BE2C (cell line): ENCODE measurements around the gene GNAQ.

Experiments
- DNase-seq: peaks from one replicate; pipeline ENCODE4 v3.0.0-alpha.2; 2020
- H3K27me3 ChIP-seq: fragments of 250-450 bp; sonication (Bioruptor Pico); 2 replicates; pipeline ENCODE4 v1.5.1; 2020; ENCODE audit warnings: mild to moderate bottlenecking
- H3K36me3 ChIP-seq: fragments of 250-450 bp; sonication (Bioruptor Pico); 2 replicates; pipeline ENCODE4 v1.5.1; 2020; ENCODE audit warnings: mild to moderate bottlenecking
- H3K4me1 ChIP-seq: fragments of 250-450 bp; sonication (Bioruptor Pico); 2 replicates; pipeline ENCODE4 v1.5.1; 2020
- H3K4me3 ChIP-seq: 2 replicates; pipeline ENCODE4 v1.5.1; 2011; ENCODE audit warnings: low read depth, low read length
- H3K9me3 ChIP-seq: fragments of 250-450 bp; sonication (Bioruptor Pico); 2 replicates; pipeline ENCODE4 v1.5.1; 2020
- TF ChIP-seq, protein P1 (sequence below): IDR thresholded peaks from 2 replicates; pipeline ENCODE4 v1.5.1; 2012; ENCODE audit warnings: mild to moderate bottlenecking, low read depth, low read length

GNAQ gene

DNA sequence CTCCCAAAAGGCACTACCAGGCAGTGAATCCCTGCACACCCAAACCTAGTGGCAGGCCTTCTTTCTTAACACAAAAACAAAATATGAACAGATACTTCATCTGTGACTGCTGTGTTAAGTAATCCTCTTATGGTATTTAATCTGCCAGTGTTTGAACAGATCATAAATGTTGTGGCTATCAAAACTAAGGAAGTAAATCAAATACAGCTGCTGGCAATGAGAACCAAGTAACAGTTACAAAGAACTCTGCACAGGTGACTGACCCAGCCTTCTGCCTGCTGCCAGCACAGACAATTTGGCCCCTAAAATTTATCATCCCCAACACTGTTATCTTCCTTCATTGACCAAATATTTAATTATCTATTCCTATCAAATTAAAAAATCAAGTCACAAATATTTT, 78.0 kb downstream of the GNAQ start:
- Histone ChIP-seq H3K4me3 (no peak overlapping the region), H3K27me3 (no peaks in the 10 kb centered on the region), H3K4me1 (peaks cover 25% of the 10 kb centered on the region), H3K9me3 (no peaks in the 10 kb centered on the region), H3K36me3 (no peaks in the 10 kb centered on the region; the same call in 1 of the 2 replicates)
- no peak for DNase-seq
- TF ChIP-seq, protein P1, sequence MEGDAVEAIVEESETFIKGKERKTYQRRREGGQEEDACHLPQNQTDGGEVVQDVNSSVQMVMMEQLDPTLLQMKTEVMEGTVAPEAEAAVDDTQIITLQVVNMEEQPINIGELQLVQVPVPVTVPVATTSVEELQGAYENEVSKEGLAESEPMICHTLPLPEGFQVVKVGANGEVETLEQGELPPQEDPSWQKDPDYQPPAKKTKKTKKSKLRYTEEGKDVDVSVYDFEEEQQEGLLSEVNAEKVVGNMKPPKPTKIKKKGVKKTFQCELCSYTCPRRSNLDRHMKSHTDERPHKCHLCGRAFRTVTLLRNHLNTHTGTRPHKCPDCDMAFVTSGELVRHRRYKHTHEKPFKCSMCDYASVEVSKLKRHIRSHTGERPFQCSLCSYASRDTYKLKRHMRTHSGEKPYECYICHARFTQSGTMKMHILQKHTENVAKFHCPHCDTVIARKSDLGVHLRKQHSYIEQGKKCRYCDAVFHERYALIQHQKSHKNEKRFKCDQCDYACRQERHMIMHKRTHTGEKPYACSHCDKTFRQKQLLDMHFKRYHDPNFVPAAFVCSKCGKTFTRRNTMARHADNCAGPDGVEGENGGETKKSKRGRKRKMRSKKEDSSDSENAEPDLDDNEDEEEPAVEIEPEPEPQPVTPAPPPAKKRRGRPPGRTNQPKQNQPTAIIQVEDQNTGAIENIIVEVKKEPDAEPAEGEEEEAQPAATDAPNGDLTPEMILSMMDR: no peak

DNA sequence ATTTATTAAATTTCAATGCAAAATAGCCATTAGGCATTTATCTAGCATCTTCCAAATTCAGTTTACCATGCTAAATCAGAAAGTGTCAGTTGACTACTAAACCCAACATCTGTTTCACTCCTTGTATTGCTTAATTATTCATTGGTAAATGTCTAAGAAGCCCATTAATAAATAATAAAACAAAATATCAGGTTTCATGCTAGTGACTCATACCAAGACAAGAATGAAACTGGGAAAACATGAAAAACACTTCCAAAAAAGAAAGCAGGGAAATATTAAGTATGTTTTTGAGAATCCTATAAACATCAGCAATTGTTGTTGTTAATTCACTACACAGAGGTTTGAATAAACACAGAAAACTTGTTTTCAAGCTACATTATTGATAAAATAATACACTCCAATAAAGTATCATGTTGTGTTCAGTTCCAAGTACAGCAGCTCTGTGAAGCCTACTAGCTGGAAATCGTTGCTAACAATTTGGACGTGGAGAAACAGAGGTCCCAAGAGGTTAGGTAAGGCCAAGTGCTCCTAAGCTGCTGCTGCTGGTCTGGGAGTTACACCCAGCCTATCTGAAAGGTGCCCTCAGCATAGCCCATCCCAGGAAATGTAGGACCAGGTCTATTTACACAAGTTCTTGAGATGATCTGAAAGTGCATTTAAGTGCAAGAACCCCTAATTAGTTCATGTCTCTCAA, 78.8 kb downstream of the GNAQ start:
- no peak for DNase-seq
- no peaks in the 10 kb centered on the region for H3K27me3 ChIP-seq
- no peaks in the 10 kb centered on the region for H3K9me3 ChIP-seq
- no peak overlapping the region for H3K4me3 ChIP-seq
- TF ChIP-seq, protein P1: no peak
- H3K4me1 ChIP-seq: peaks cover 25% of the 10 kb centered on the region
- H3K36me3 ChIP-seq: no peaks in the 10 kb centered on the region; the same call in 1 of the 2 replicates

DNA sequence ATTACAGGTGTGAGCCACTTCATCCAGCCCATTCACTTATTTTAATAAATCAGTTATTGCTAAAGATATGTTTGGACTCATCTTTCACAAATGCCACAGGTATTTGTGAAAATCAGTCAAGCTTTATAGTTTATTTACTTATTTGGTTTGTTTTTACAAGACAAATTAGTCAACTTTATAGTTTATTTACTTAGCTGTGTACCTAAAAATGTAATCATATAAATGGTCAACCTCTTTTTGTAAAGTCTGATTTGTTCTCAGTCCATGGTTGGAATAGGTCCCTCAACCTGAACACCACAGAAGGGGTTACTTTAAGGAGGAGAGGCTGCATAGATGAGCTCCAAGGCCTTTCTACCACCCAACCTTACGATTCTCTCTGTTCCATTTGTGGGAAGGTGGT, 80.2 kb downstream of the GNAQ start:
- Histone ChIP-seq H3K4me3 (no peak overlapping the region), H3K9me3 (no peaks in the 10 kb centered on the region), H3K27me3 (no peaks in the 10 kb centered on the region), H3K36me3 (no peaks in the 10 kb centered on the region; the same call in 1 of the 2 replicates), H3K4me1 (peaks cover 36% of the 10 kb centered on the region)
- DNase-seq: no peak
- TF ChIP-seq, protein P1: no peak

DNA sequence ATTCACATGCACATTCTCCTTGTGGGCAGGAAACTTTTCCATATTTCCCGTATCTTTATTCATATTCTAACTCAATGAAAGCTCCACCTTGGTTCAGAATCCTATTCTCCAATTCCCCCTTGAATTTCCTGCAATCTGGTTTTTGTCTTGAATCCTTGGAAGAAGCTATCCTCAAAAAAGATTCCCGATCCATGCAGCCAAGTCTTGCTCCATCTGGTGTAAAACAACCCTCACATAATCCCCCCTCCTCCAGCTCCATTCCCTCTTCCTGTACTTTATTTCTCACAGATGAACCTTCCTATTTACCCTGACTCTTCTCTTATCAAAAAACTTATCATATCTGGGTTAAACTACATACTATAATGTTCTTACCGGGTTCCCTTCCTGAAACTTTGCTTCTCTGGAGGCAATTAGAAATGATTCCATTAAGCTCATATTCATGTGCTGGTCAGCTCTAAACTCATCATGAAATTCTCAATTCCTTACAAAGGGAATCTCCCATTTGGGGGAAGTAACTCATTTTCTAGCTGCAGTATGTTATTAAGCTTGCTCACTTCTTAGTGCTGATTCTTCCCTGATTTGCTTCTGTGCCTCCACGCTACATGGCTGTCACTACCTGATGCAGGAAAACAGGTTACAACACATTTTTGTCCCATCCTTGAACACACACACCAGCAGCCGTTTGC, 81.7 kb downstream of the GNAQ start:
- no peaks in the 10 kb centered on the region for H3K9me3 ChIP-seq
- no peak for DNase-seq
- H3K36me3 ChIP-seq: no peaks in the 10 kb centered on the region
- TF ChIP-seq, protein P1: no peak
- peaks cover 45% of the 10 kb centered on the region for H3K4me1 ChIP-seq
- no peaks in the 10 kb centered on the region for H3K27me3 ChIP-seq
- no peak overlapping the region for H3K4me3 ChIP-seq

DNA sequence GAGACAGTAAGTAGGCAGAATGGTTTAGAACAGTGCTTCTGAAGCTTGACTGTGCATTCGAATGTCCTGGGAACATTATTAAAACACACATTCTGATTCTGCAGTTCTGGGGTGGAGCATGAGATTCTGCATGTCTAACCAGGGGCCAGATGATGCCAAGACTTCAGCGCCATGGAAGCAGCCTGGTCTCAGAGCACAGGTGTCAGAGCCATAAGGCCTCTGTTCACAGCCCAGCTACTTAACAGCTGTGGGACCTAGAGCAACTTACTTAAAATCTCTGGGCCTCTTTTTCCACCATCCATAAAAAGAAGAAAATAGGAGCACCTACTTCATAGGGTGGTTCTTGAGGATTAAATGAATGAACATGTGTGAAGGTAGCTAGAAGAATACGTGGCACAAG, 84.0 kb downstream of the GNAQ start:
- H3K9me3 ChIP-seq: no peaks in the 10 kb centered on the region
- no peaks in the 10 kb centered on the region for H3K36me3 ChIP-seq
- no peak for DNase-seq
- no peak overlapping the region for H3K4me3 ChIP-seq
- H3K4me1 ChIP-seq: peaks cover 32% of the 10 kb centered on the region
- TF ChIP-seq, protein P1: no peak
- no peaks in the 10 kb centered on the region for H3K27me3 ChIP-seq
